AML-193 (cell line): ENCODE measurements around the gene NHEJ1.

Source experiments
- DNase-seq, 2 experiments: peaks; one replicate each; lab custom pipeline; 2025; lab: John Stamatoyannopoulos, UW

Gene NHEJ1

DNA sequence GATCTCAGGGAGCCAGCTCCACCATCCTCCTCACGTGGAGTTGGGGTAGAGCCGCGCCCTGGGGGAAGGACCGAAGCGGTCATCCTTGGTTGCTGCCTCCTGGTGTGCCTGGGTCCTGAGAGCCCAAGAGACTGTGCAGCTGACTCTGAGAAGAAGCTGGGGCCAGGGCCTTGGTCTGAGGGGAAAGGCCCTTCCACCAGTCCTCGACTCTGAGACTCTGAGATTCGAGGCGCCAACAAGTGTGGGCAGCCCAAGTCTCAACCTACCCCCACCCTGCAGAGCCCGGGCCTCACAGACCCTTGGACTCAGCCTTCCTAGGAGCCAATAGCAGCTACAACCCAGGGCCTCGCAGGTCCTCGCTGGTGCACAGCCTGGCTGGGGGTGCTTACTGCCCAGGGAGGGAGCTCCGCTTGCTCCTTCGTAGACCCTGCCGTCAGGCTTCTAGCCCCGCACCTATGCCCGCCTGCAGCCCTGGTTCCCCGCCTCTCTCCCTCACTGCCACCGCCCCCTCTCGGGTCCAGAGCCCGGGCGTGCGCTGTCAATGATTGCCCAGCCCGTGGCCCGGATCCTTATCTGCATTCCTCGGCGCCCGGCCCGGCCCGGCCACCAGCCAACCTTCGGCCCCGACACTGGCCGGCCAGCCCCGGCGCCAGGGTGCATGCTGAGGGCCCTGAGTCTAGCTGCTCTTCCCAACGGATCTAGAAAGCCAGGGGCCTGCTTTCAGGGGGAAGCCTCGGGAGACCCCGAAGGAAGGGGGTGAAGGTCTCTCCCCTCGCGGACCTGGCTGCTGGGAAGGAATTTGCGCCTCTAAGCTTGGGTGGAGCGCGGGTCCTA, 101.9 kb downstream of the NHEJ1 start:
- DNase-seq, result no peak

DNA sequence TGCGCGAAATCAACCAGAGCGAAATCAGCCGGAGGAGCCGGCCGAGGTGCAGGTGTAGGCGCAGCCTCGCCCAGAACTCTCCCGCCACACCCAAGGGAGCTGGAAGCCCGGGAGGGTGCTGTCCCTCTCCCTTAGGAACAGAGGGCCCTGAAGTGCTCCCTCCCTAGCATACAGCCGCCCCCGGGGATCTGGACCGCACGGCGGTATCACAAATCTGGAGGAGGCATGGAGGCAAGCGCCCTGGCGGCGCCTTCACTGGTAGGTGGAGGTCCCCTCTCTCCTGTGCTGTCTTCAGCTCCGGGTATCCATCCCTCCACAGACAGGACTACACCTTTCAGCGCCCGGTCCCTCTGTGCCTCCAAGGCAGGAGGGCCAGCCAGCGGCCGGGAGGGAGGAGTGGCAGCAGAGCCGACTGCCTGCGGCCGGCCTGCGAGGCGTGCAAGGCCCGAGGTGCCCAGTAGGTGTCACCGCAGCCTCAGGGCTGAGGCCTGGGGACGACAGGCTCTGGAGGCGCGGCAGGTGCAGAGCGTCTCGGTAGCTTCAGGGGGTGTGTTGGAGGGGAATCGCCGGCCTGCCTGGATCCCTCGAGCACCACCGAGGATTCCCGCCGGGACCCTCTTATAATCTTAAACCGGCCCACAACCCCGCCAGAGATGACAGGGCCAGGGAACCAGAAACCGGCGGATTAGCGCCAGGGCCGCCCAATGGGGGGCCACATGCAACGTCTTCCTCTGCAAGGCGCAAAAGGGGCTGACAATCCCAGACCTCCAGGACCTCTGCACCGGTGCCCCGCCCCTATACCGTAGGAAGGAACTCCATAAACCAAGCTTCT, 102.7 kb downstream of the NHEJ1 start:
- peak; percentile 42 to 53 for DNase-seq

DNA sequence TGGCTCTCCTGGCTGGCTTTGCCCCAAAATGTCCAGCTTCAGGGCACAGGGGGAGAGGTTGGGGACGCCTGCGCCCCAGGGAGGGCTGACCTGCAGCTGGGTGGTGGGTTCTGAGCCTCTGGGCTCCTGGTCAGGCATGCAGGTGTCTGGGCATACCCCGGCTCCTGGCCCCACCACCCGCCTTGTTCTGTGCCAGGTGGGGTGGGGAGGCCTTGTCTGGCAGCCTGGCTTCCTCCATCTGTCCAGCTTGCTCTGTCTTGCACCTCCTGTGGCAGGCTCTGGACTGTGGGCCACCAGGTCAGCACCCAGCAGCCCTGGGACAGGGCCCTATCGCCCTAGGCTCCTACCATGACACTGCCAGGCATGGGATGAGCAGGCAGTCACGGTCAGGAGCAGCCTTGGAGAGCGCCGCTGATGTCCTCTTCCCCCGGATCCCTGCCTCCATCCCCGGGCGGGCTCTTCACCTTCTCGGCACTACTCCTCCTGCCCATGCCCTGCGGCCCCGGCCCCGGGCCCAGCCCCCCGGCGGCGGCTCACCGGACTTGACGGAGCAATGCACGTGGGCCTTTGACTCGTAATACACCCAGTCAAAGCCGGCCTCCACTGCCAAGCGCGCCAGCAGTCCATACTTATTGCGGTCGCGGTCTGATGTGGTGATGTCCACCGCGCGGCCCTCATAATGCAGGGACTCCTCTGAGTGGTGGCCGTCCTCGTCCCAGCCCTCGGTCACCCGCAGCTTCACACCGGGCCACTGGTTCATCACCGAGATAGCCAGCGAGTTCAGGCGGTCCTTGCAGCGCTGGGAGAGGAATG, 103.5 kb downstream of the NHEJ1 start:
- no peak for DNase-seq

DNA sequence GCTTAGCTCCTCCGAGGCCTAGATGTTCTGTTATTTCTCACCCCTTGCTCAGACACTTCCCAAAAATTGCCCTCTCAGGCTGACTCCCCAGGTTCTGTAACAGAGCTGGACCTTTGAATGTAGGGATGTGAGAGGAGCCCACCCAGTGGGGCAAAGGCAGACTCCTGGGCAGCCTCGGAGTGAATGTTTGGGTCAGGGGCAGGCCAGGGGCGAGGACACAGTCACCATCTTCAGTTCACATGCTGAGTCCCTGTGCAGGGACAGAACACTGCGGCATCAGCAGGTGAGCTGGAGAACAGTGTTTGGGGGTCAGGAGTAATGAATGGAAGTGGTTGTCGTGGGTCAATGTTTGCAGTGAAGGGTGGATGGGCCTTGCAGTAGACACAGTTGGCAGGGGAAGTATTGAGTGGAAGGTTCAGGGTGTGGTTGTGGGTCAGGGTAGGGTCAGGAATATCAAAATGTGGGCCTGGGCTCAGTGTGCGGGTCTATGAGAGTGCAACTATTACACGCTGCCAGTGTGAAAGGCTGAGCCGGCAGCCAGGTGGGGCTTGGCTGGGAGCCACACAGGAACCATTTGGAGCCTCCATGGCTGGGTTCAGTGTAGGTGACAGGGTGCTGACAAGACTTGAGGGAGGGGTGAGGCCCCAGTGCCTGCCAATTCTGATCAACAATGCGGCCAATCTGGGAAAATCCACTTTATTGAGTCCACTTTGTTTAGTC, 104.3 kb downstream of the NHEJ1 start:
- DNase-seq, result no peak

DNA sequence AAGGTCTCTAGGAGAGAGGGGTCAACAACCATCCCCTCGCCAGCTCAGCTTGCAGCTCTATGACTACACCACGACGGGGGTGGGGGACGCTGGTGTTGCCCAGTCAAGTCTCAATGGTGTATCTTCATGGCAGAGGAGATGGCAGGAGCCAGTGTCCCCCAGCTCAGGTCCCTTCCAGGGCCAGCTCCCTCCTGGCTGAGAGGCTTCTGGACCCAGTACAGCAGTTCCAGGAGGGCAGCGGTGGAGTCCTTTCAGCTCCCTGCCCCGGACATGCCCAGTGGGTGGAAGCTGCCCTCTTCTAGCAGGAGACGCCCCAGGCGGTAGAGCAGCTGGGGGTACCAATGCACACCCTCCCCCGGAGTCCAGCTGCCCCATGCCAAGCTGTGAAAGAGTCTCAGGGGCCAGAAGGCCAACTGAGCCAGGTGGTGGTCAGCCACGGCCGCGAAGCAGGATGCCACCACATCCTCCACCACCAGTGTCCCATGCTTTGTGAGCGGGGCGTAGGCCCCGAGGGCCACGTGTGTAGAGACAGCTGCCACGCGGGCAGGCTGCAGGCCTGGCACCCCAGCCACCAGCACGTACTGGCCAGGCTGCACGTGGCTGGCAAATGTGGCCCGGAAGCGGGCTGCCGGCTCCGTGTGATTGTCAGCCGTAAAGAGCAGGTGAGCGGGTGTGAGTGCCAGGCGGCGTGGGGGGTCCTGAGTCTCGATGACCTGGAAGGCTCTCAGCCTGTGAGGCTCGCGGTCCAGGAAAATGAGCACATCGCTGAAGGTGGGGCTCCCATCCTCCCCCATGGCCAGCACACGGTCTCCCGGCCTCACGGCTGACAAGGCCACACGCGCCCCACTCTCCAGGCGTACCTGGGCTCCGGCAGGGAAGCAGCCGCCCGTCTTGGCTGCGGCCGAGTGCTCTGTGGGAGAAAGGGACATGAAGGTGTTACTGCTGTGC, 105.4 kb downstream of the NHEJ1 start:
- no peak for DNase-seq

DNA sequence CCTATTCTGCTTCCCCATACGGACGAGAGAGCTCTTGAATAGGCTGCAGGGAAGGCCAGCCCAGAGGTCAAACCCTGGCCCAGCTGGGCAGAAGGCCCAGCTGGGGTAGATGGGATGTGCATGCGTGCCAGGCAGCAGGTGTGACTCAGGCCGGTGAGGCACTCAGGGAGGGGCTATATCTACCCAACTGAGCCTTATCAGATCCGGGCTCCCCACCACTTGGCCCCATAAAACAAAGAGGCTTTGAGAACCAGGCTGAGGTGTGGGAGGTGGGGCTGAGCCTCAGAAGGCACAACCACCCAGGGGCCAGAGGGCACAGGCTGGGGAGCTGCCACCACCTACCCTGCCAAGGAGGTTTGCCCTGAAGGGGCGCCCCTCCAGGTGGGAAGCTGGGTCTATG, 111.3 kb downstream of the NHEJ1 start:
- no peak for DNase-seq

DNA sequence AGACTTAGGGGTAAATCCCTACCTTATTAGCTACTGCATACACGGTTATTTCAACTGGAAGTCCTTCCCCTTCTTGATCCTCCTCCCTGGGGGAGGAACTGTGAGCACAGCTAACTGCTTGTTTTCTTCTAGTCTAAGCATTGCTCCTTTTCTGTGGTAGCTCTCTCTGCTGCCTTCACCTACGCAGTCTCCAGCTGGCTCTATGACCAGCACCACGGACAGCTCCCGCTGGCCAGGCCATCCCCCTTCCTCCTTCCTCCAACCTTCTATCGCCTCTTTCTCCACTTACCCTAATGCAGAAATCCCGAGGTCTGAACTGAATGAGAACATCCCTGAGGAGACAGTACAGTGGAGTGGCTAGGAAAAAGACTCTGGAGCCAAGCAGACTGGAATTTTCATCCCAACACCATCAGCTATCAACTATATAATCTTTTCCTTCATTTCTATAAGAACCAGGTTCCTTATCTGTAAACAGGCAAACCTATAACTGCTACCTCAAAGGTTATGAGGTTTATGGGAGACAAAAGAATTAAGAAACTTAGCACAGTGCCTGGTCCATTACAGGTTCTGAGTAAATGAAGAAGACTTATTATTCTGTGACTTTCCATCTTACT, 114.6 kb downstream of the NHEJ1 start:
- DNase-seq, result peak; percentile 6 to 39

DNA sequence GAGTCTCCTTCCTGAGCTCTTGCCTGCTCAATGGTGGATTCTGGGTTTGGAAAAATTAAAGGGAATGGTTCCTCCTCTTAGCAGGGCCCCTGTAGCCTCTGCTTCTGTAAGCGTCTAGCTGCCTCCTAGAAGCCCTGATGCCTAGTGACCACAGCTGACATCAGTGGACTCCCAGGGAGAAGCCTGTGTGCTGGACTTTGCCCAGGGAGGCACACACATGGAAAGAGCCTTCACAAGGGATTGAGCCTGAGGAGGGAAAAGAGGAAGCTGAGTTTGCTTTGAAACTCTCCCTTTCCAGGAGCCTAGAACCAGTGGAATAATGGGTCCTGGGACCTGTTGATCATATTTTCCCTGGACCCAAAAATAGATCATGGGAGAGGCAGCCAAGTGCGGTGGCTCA, 117.9 kb downstream of the NHEJ1 start:
- DNase-seq, result no peak

DNA sequence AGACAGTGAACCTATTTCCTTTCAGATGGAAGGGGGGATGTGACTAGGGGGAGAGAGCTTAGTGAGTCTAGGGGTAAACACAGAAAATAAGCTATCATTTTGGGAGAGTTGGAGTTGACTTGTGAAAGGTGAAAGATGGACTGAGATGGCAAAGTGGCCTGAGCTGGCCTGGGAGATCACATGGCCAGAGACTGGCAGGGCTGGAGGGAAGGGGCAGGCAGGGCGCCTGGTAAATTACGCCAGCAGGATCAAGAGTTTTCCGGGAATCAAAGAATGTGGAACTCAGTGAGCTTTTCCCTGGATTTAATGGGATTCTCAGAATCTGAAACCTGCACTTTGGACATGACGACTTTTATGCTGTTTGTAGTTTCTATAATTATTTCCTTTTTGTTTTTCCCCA, 118.5 kb downstream of the NHEJ1 start:
- DNase-seq, result no peak

DNA sequence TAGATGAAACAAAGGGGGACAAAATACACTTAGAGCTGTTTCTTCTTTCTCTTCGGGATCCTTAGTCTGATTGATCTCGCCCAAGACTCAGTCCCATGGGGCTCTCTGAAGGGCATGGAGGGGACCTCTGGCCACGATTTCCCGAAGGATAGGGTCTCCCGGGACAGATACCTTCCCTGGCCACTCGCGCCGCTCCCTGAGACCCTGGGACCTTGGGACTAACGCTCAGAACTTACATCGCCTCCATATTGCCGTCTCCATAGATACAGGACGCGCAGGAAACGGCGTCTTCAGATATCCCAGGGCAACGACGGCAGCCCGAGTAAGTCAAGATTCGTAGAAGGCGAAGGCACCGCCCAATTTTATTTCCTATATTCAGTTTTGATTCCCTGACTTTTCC, 119.4 kb downstream of the NHEJ1 start, which contains the start of gene CFAP65:
TSS of gene CFAP65 (minus strand) at position 265 of the 400 bp plus-strand sequence. CDS start 2,468 bp downstream, outside the sequence.
- no peak for DNase-seq

DNA sequence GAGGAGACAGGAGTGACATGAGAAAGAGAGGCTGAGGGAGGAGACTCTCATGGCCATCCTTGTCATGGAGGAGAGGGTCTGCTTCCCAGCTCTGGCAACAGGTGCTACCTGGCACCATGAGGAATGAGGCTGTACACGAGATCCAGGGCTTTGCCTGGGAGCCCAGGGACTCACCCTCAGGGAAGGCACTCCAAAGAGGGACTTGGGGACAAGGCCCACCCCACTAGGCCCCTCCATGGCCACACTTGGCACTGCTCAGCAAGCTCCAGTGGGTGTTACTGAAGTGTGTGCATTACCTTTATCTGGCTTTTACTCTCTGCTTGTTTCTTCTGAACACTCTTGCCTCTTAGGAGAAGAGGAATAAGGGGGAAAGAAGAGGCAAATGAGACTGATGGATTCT, 122.0 kb downstream of the NHEJ1 start:
- no peak for DNase-seq

DNA sequence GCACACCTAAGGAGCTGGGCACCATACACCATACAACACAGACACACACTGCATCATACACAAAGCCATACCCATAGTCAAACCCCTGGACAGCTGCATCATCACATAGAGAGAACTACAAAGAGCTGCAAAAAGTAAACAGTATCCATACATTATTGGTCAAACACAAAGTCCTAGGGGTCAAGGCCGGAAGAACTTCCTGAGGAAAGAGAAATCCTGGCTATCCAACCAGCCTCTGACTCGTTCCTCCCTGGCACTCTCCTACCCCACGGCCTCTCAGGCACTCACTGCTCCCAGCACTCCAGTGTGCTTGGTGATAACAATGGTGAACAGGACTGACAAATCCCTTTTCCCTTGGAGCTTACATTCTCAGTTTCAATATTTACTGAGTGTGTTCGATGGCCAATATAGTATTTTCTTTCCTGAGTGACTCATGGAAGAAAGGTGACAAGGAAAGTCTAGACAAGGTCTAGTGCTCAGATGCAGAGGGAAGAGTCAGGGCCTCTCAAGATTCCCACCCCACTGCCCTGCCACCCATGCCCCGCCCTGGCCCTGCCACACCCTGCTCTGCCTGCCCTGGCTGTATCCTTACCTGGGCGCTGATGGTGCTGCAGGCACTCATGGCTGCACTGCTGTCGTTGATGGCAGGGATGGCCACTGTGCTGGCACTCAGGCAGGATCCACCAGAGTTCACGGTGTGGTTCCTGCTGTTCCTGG, 122.7 kb downstream of the NHEJ1 start:
- DNase-seq, result no peak

DNA sequence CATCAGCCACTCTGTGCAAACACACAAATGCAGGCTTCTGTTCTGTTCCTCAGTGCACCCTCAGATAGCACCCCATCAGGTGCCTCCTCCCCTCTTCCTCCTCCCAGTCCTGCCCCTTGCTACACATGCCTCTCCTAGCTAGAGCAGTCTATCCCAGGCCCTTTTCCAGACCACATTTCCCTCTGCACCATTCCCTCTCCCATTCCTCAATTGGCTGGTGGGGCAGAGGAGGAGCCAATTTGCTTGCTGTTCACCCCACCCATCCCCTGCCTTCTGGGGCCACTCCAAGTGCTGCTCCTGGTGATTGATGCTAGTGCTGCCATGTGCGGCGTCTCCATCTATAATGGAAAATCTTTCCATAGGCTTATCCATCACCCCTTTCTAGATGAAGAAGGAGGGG, 124.7 kb downstream of the NHEJ1 start:
- no peak for DNase-seq

DNA sequence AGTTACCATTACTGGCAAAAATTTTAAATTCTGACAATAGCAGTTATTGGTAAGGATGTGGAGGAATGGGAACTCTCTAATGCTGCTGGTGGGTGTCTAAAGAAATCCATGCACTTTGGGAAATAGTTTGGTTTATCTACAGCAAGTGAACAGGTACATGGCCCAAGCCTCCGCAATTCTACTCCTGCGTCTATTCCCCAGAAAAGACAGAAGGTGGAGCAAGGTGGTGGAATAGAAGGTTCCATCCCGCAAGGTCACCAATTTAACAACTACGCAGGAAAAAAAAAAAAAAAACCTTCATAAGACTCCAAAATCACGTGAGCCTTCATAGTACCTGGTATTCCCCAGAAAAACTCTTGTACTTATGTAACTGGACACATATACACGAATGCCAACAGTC, 125.8 kb downstream of the NHEJ1 start:
- DNase-seq, result no peak

DNA sequence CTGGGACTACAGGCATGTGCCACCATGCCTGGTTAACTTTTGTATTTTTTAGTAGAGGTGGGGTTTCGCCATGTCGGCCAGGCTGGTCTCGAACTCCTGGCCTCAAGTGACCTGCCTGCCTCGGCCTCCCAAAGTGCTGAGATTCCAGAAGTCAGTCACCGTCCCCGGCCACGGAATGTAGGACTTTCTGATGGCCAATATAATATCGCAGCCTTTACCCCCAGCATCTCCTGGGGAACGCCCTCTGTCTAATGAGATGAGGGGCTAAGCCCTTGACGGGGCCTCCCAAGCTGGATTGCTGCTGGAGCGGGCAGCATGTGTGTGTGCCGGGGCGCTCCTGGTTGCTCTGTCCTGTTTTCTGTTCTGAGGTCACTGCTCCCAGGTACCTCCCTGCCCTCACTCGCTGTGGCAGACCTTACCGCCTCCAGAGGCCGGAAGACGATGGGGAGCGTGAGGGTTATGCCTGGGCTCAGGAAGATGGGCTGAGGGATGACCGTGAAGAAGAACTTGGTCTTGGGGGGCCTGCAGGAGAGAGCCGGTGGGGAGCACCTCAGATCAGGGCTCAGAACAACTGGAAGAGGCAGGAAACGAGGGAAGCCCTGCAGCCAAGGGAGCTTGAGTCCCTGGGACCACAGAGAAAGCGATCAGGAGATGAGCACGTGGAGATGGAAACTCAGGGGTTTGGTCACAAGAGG, 128.4 kb downstream of the NHEJ1 start:
- no peak for DNase-seq

DNA sequence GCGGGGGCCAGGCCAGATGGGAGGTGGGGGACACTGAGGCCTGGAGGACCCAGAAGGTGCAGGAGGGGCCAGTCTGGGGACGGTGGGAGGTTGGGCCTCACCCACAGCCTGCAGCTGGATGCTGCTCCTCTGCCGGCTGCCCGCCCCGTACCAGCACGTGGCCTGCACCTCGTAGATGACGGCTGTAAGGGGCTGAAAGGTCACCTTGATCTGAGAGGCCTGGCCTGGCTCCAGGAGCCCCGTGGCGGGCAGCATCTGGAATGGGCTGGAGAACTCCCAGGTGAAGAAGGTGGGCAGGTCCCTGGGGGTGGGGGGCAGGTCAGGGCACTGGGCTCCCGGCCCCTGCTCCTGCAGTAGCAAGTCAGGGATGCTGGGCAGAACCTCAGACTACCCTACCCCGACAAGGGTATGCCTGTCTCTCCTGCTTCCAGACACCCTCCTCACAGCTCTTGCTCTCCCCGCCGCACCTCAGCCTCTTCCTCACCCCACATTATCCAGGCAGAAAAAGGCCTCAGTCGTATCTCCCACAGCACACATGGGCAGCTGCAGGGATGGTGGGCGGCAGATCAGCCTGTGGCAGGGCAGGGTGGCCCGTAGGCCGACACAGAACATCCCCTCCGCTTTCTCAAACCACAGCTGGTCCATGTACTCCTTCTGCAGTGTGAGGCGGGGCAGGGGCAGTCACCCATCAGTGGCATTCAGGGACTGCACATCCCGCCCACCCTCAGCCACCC, 129.4 kb downstream of the NHEJ1 start:
- DNase-seq, result no peak

DNA sequence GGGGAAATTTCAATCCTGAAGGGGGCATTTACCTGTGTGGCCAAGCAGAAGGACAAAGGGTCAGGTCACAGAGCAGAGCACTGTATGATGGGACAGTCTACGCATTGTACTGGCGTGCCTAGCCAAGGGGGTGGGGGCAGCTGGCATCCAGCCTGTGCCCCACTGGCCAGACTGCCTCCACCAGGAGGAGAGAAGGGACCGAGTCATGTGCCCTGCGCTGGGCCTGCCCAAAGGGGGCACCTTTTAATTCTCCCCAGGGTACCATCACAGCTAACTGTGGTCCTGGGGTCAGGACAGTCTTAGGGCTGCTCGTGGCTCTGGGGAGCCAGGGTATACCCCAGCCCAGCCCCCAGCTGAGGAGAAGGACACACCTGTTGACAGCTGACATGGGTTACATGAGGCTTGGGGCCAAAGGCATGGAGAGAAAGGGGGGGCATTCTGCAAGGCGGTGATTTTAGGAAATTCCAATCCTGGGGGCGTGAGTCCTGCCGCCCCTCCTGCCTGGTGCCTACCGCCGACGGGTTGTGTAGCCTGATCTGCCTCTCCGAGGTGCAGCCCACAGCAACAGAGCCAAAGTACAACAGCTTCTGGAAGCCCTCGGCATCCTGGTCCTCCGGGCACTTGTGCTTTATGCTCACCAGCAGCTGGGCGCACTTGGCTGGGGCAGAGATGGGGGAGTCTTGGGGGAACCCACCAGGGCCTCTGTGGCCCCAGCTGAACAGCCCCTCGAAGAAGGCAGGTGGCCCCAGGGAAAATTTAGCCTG, 130.3 kb downstream of the NHEJ1 start:
- DNase-seq, result no peak
